ENCODE data around the gene SLC37A2. TPM values are rescaled to one million over a fixed set of nuclear protein-coding genes. Genes with fewer than 3 reads are reported as not detected.

The SLC37A2 gene
- polyA plus RNA-seq, 1 of the 3 experiments (the other 2 are of a cell fraction) = 0.44 TPM

GRCh38 chr11:125056931-125057692 lies 6.0 kb upstream of the SLC37A2 start:
- no peak overlapping the region for H3K4me2 ChIP-seq
- H4K20me1 ChIP-seq (ENCODE audit: insufficient read depth) = no peaks in the 10 kb centered on the region
- no peak overlapping the region for H3K27ac ChIP-seq (ENCODE audit: low read depth in 2 of 2, low read length in 1 of 2)
- DNase-seq = no peak
- no peaks in the 10 kb centered on the region for H3K9me3 ChIP-seq
- no peaks in the 10 kb centered on the region for H3K36me3 ChIP-seq (replicated peaks in 1 of 2; ENCODE audit: control insufficient read depth in 1 of 2, insufficient read depth in 2 of 2, low read length in 1 of 2)
- ChIA-PET POLR2A (no interaction called here), CTCF (interaction anchor here (1.0 kb wide), 1 partner anchor 84 kb away, joined by 5 read pairs; no protein-coding TSS in a partner anchor)
- H3F3A ChIP-seq (replicated peaks; ENCODE audit: insufficient read depth) = no peaks in the 10 kb centered on the region
- H3K79me2 ChIP-seq (ENCODE audit: insufficient read depth) = no peaks in the 10 kb centered on the region
- no peaks in the 10 kb centered on the region for H3K27me3 ChIP-seq (ENCODE audit: insufficient read depth)
- H3K4me3 ChIP-seq (ENCODE audit: low read depth in 2 of 2, low read length in 1 of 2) = no peak overlapping the region
- H2AFZ ChIP-seq (ENCODE audit: low read depth) = no peak overlapping the region
- no peaks in the 10 kb centered on the region for H3K9me2 ChIP-seq
- H3K4me1 ChIP-seq (ENCODE audit: control insufficient read depth in 1 of 2, insufficient read depth in 2 of 2, low read depth in 1 of 2, low read length in 1 of 2) = no peaks in the 10 kb centered on the region
- no peak for TF ChIP-seq CTCF (IDR thresholded peaks at IDR 0.05)
- no peak for TF ChIP-seq RXRA (IDR thresholded peaks at IDR 0.05; ENCODE audit: borderline replicate concordance, low read depth)
- no peak for TF ChIP-seq GATA2 (CRISPR knock-in tag; IDR thresholded peaks at IDR 0.05)
- no peak for TF ChIP-seq RCOR1 (IDR thresholded peaks at IDR 0.05; ENCODE audit: low read length)
- no peak for TF ChIP-seq REST (IDR thresholded peaks at IDR 0.05; ENCODE audit: low read depth, low read length)
- TF ChIP-seq IRF3 (IDR thresholded peaks at IDR 0.05; ENCODE audit: low read depth, low read length) = no peak
- TF ChIP-seq USF1 (IDR thresholded peaks at IDR 0.05; ENCODE audit: borderline replicate concordance, low read depth) = no peak
- no peak for TF ChIP-seq NFIC (IDR thresholded peaks at IDR 0.05; ENCODE audit: borderline replicate concordance)
- no peak for TF ChIP-seq ELF1 (IDR thresholded peaks at IDR 0.05)
- TF ChIP-seq FOXM1 (IDR thresholded peaks at IDR 0.05; ENCODE audit: low read depth) = no peak
- no peak for TF ChIP-seq NRF1 (IDR thresholded peaks at IDR 0.05; ENCODE audit: low read depth, low read length)
- no peak for TF ChIP-seq GABPA (IDR thresholded peaks at IDR 0.05; ENCODE audit: low read depth)
- no peak for TF ChIP-seq FOXJ3 (CRISPR knock-in tag; IDR thresholded peaks at IDR 0.05)
- TF ChIP-seq SIN3A (IDR thresholded peaks at IDR 0.05; ENCODE audit: borderline replicate concordance, low read depth, low read length) = no peak
- TF ChIP-seq RFX5 (IDR thresholded peaks at IDR 0.05; ENCODE audit: low read length) = no peak
- WGBS (ENCODE audit: low lambda C conversion rate) = 90% methylated on average over 5 of the region's 5 CpGs
- H3K9ac ChIP-seq = no peak overlapping the region

Data from SK-N-SH (cell line).